ENCODE measurements around the gene CACNA1H.

DNA sequence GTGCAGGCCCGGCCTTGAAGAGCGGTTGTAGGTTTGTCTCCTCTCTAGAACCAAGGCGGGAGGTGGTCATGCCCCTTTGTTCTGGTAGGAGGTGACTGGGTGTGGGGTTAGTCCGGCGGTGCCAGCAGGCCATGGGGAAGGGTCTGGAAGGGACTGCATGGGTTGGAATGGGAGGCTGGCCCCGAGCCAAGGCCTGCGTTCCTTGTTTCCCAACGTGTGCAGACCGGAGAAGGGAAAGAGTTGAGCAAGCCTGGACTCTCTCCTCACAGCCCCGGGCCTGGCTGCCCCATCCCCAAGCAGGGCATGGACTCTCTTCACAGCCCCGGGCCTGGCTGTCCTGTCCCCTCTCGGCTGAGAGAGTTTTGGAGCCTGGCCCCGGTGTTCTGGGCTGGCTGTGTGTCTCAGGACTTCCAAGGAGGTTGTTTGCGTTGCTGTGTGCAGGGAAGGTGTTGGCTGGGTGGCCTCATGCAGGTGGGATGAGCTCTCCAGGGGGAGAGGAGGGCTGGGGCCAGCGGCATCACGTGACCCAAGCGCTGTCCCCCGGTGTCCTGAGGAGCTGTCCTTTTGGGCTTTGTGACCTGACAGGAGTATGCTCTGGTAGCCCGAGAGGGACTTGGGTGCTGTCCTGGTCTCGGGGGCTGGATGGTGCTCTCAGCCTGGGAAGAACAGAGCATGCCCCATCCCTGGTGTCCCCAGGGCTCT, 2.6 kb downstream of the CACNA1H start:
- TF ChIP-seq POLR2A (IDR thresholded peaks at IDR 0.05; ENCODE audit: low read depth, low read length) (no peak), POLR2AphosphoS5 (IDR thresholded peaks at IDR 0.05; ENCODE audit: insufficient read depth, low read depth, low read length) (no peak), CTCF (IDR thresholded peaks at IDR 0.05; ENCODE audit: extremely low read depth in 1 of 2, insufficient read depth in 1 of 2, low read depth in 1 of 2, low read length in 2 of 2) (no peak), MYC (IDR thresholded peaks at IDR 0.05; ENCODE audit: low read depth, low read length) (no peak), EZH2 (IDR thresholded peaks at IDR 0.05; ENCODE audit: borderline replicate concordance, low read depth, low read length, severe bottlenecking) (no peak), MAX (IDR thresholded peaks at IDR 0.05; ENCODE audit: insufficient read depth, insufficient read length) (no peak)

Measured in endothelial cell of umbilical vein (primary cell).